Kidney (tissue), 14 donors: ENCODE data around the gene TCERG1. TPM values are rescaled to one million over a fixed set of nuclear protein-coding genes. Genes with fewer than 3 reads are reported as not detected.
A peak's percentile ranks its signal among the peaks of the same experiment; 100 is the strongest.

ENCODE experiments used
- DNase-seq, 5 donors: peaks; one replicate each; pipeline ENCODE4 v3.0.0-alpha.2; 2013 to 2020
- FAIRE-seq: peaks from 2 replicates; lab custom pipeline; 2012; peaks lifted over from hg19 to GRCh38; lab: Jason Lieb, UNC
- H3K27ac ChIP-seq, 2 donors: one replicate each; pipeline ENCODE4 v1.7.0; 2013; ENCODE audit warnings: low read depth in 2 of 2, low read length in 2 of 2, inconsistent platforms in 1 of 2
- H3K27me3 ChIP-seq: one replicate; pipeline ENCODE4 v1.7.1; 2013; ENCODE audit warnings: low read length, inconsistent platforms; ENCODE audit not compliant: control insufficient read depth, insufficient read depth
- H3K36me3 ChIP-seq, 3 donors: one replicate each; pipeline versions ENCODE4 v1.7.0 to v1.7.1; 2013; ENCODE audit warnings: low read length in 3 of 3, control low read depth in 1 of 3, inconsistent platforms in 1 of 3; ENCODE audit not compliant: insufficient read depth in 3 of 3, control insufficient read depth in 2 of 3
- H3K4me1 ChIP-seq, 3 donors: one replicate each; pipeline versions ENCODE4 v1.7.0 to v1.7.1; 2013; ENCODE audit warnings: low read length in 3 of 3, inconsistent platforms in 1 of 3, low read depth in 1 of 3; ENCODE audit not compliant: control insufficient read depth in 2 of 3, insufficient read depth in 2 of 3
- H3K4me3 ChIP-seq, 3 donors: one replicate each; pipeline versions ENCODE4 v1.7.0 to v1.8.1; 2013; ENCODE audit warnings: low read length in 3 of 3, control low read depth in 1 of 3, inconsistent platforms in 1 of 3
- H3K9ac ChIP-seq, 3 donors: one replicate each; pipeline versions ENCODE4 v1.7.0 to v1.7.1; 2013; ENCODE audit warnings: low read length in 3 of 3, control low read depth in 1 of 3, inconsistent platforms in 1 of 3
- H3K9me3 ChIP-seq, 3 donors: one replicate each; pipeline versions ENCODE4 v1.7.0 to v1.7.1; 2013; ENCODE audit warnings: low read length in 3 of 3, control low read depth in 1 of 3, inconsistent platforms in 1 of 3; ENCODE audit not compliant: control insufficient read depth in 2 of 3, insufficient read depth in 1 of 3
- intact Hi-C: fragments of 100-400 bp; cut with DNase I; formaldehyde crosslinking; loops from one replicate; pipeline ENCODE4 v1.11.1; 2022
- polyA plus RNA-seq: library from polyadenylated mRNA; stranded (reverse); fragments of 350-450 nt; fragmentation: Illumina TruSeq; extraction: RNeasy Lipid Tissue Mini Kit (QIAGEN cat#74804); gene quantifications from one replicate; pipeline ENCODE4 v1.2.3, GENCODE V29; 2014; ENCODE audit warnings: low read depth, low replicate concordance; ENCODE audit not compliant: insufficient read depth
- total RNA-seq: library from RNA; stranded (reverse); fragmentation: NEBNext Ultra II Directional; extraction: Animal tissue kit (Norgen Biotek cat#: 25700); gene quantifications from one replicate; pipeline ENCODE4 v1.2.1, GENCODE V29; 2021
- TF ChIP-seq, protein P1 (sequence below): IDR thresholded peaks from 3 replicates; pipeline ENCODE4 v1.5.1; 2012; ENCODE audit warnings: mild to moderate bottlenecking, moderate library complexity, borderline replicate concordance; ENCODE audit not compliant: insufficient read depth; ENCODE audit errors: extremely low read depth
- donor health status: control.
- donor health status: control.
- donor health status: control.
- donor health status: control.
- donor health status: control.
- donor health status: DM: yes; HTN: yes; CAD: no.
- donor health status: Normal renal cell carcinoma (clear cell type).

TCERG1 gene
- total and polyA plus RNA-seq, 2 donors from 2014 or later = 16.7 to 48.6 TPM

DNA sequence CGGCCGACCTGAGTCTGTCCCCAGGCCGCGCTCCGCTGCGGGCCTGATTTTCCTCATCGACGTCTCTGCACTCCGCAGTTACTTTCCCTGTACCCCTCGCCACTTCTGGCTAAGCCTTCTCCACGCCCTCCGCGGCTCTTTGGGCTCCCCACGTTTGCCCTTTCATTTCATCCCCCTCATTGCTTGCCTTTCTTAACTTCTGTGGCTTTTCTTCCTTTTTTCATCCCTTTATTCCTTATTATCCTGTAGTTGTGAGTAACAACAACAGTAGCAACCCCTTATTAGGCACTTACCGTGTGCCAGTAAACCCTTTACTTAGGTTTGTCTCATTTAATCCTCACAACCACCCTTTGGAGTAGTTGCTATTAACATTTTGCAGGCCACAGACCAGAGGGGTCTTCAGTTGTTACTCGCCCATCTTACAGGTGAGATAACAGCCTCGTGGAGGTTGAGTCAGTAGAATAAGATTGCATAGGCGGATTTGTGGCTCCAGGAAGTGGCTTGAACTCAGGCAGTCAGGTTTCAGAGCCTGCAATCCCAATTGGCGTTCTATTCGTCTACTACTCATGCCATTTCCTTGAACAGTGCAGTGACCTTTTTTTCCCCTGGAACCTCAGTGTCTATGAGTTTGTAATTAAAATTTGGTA is 724 bp downstream of the TCERG1 start:
- Histone ChIP-seq H3K27me3 (no peaks in the 10 kb centered on the region), H3K9ac (peak overlapping the region; percentile 86 to 99 (median 96)), H3K4me1 (peaks cover 0 to 8% (median under 1%) of the 10 kb centered on the region in 3 donors), H3K4me3 (peak overlapping the region; percentile 79 to 97 (median 85)), H3K9me3 (no peaks in the 10 kb centered on the region), H3K27ac (peak overlapping the region; percentile 87 to 90), H3K36me3 (no peaks in the 10 kb centered on the region)
- TF ChIP-seq, protein P1, sequence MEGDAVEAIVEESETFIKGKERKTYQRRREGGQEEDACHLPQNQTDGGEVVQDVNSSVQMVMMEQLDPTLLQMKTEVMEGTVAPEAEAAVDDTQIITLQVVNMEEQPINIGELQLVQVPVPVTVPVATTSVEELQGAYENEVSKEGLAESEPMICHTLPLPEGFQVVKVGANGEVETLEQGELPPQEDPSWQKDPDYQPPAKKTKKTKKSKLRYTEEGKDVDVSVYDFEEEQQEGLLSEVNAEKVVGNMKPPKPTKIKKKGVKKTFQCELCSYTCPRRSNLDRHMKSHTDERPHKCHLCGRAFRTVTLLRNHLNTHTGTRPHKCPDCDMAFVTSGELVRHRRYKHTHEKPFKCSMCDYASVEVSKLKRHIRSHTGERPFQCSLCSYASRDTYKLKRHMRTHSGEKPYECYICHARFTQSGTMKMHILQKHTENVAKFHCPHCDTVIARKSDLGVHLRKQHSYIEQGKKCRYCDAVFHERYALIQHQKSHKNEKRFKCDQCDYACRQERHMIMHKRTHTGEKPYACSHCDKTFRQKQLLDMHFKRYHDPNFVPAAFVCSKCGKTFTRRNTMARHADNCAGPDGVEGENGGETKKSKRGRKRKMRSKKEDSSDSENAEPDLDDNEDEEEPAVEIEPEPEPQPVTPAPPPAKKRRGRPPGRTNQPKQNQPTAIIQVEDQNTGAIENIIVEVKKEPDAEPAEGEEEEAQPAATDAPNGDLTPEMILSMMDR = no peak
- intact Hi-C loops = no loop called here
- peak in 2 of 5 donors; percentile 16 to 26 for DNase-seq
- FAIRE-seq = no peak

DNA sequence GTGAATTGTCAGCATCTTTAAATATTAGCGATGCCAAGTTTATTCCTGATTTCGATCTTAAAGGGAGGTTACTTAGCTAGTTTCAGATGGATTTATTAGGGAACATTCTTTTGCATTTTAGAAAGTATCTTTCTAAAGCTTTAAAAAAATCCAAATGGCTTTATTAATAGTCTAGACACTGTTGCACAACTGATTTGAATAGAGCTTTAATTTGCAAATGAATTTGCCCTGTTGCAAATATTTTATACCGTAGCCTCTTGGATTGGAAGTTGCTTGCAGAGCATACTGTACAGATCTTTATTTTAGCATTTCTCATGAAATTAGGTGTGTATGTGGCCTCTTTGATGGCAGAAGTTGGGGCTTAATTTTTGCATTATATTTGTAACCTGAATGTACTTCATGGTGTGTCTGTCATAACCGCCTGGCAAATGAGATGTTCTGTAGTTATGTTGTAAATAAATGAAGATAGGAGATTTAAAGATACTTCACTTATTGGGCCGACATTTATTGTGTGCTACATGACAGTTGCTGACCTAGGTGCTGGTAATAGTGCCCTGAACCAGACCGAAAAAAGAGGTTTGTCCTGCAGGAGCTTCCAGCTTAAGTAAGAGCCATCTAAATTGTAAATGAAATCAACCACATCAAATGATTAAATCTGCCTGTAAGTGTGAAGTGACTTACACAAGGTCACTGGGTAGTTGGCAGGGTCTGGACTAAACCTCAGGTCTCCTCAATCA is 1.8 kb downstream of the TCERG1 start:
- H3K9ac ChIP-seq = no peak overlapping the region
- H3K4me3 ChIP-seq = peak overlapping the region in 1 of 3 donors; percentile 97
- no peaks in the 10 kb centered on the region for H3K36me3 ChIP-seq
- intact Hi-C loops = no loop called here
- FAIRE-seq = no peak
- no peak overlapping the region for H3K27ac ChIP-seq
- TF ChIP-seq, protein P1 = no peak
- H3K9me3 ChIP-seq = no peaks in the 10 kb centered on the region
- peaks cover 0 to 8% (median 4%) of the 10 kb centered on the region in 3 donors for H3K4me1 ChIP-seq
- no peak for DNase-seq
- H3K27me3 ChIP-seq = no peaks in the 10 kb centered on the region

DNA sequence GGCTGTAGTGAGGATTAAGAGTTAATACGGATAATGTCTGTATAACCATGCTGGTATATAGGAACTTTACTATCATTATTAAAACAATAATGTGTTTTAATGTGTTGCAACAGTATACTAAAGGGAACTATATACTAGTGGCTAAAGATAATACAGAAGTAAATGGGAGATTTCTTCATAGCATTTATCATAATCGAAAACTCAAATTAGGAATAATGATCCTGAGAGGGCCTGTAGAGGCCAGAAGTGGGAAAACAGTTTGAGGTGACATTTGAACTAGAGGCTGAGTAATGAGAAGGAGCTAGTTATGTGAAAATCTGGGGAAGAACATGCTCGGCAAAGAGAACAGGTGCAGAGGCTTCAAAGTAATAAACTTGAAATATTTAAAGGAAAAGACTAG is 2.9 kb downstream of the TCERG1 start:
- intact Hi-C loops = no loop called here
- TF ChIP-seq, protein P1 = no peak
- peaks cover 0 to 8% (median 4%) of the 10 kb centered on the region in 3 donors for H3K4me1 ChIP-seq

More for the DNA sequence above, 2.9 kb downstream of the TCERG1 start:
- H3K9ac ChIP-seq = no peak overlapping the region
- no peak for DNase-seq
- no peak overlapping the region for H3K4me3 ChIP-seq
- no peaks in the 10 kb centered on the region for H3K9me3 ChIP-seq
- H3K27ac ChIP-seq = no peak overlapping the region
- no peaks in the 10 kb centered on the region for H3K27me3 ChIP-seq
- FAIRE-seq = no peak
- no peaks in the 10 kb centered on the region for H3K36me3 ChIP-seq
